B cell (primary cell): Measurements from ENCODE around the gene KIRREL3. TPM values are rescaled to one million over a fixed set of nuclear protein-coding genes. Genes with fewer than 3 reads are reported as not detected.

ENCODE experiments used
- ATAC-seq: fragments of 200-7000 bp; cut with Tn5 transposase; one replicate; pipeline ENCODE4 v1.10.0; 2021; ENCODE audit warnings: low read depth, mild to moderate bottlenecking, moderate number of reproducible peaks, moderate library complexity
- CTCF ChIA-PET: fragments of 350-600 bp; sonication (Branson Sonifier 250); formaldehyde crosslinking; loops from one replicate; lab custom pipeline; 2021; ENCODE audit warnings: antibody characterized with exemption, inconsistent platforms; lab: Charles Lee
- POLR2A ChIA-PET: fragments of 350-600 bp; sonication (Branson Sonifier 250); formaldehyde crosslinking; loops from one replicate; lab custom pipeline; 2021; ENCODE audit warnings: antibody characterized with exemption; lab: Charles Lee
- DNase-seq: peaks from one replicate; pipeline ENCODE4 v3.0.0; 2013
- H2AFZ ChIP-seq: 2 replicates; pipeline ENCODE4 v1.6.1; 2012; ENCODE audit warnings: mild to moderate bottlenecking, low read depth, low read length; ENCODE audit not compliant: insufficient read depth, poor library complexity, severe bottlenecking
- H3K27ac ChIP-seq, 2 donors: 1 replicate in 1 of 2; 2 replicates in 1 of 2; pipeline ENCODE4 v1.5.1; 2012 to 2013; ENCODE audit warnings: low read length in 2 of 2, mild to moderate bottlenecking in 2 of 2, moderate library complexity in 1 of 2
- H3K27me3 ChIP-seq, 4 experiments: fragments of 200-600 bp in 1 of 4; sonication (generic) in 1 of 4; replicated peaks in 1 of 4; 1 replicate in 2 of 4; 2 replicates in 2 of 4; pipeline versions ENCODE4 v1.6.1 to v1.7.0; 2013 to 2016; ENCODE audit warnings: low read length in 3 of 4, mild to moderate bottlenecking in 2 of 4, mixed read lengths in 1 of 4, moderate library complexity in 1 of 4; ENCODE audit not compliant: insufficient read depth in 4 of 4, control insufficient read depth in 3 of 4; ENCODE audit errors: control extremely low read depth in 1 of 4
- H3K36me3 ChIP-seq, 2 experiments: replicated peaks in 1 of 2; 1 replicate in 1 of 2; 2 replicates in 1 of 2; pipeline versions ENCODE4 v1.6.1 to v1.7.1; 2013; ENCODE audit warnings: low read length in 1 of 2; ENCODE audit not compliant: insufficient read depth in 2 of 2, control insufficient read depth in 1 of 2; ENCODE audit errors: control extremely low read depth in 1 of 2, extremely low read depth in 1 of 2
- H3K4me1 ChIP-seq, 2 donors: fragments of 200-600 bp in 1 of 2; sonication (generic) in 1 of 2; 1 replicate in 1 of 2; 2 replicates in 1 of 2; pipeline versions ENCODE4 v1.5.1 to v1.6.1; 2013 to 2017; ENCODE audit warnings: low read length in 2 of 2; ENCODE audit not compliant: control insufficient read depth in 2 of 2, insufficient read depth in 2 of 2
- H3K4me2 ChIP-seq: replicated peaks from 2 replicates; pipeline ENCODE3; 2012; ENCODE audit warnings: mild to moderate bottlenecking, low read depth, low read length; ENCODE audit not compliant: poor library complexity, severe bottlenecking
- H3K4me3 ChIP-seq, 5 experiments: fragments of 200-600 bp in 1 of 5; sonication (generic) in 1 of 5; 1 replicate in 3 of 5; 2 replicates in 2 of 5; pipeline versions ENCODE4 v1.5.1 to v1.7.0; 2011 to 2016; ENCODE audit warnings: low read length in 4 of 5, mild to moderate bottlenecking in 4 of 5, low read depth in 2 of 5, control low read depth in 1 of 5, moderate library complexity in 1 of 5; ENCODE audit not compliant: insufficient read depth in 1 of 5; ENCODE audit errors: control extremely low read depth in 1 of 5, extremely low read depth in 1 of 5
- H3K79me2 ChIP-seq: fragments of 200-600 bp; sonication (generic); one replicate; pipeline ENCODE4 v1.6.0; 2016; ENCODE audit warnings: low read length; ENCODE audit not compliant: control insufficient read depth, insufficient read depth
- H3K9ac ChIP-seq: fragments of 200-600 bp; sonication (generic); 2 replicates; pipeline ENCODE4 v1.6.1; 2017; ENCODE audit warnings: mild to moderate bottlenecking, low read length, moderate library complexity
- H3K9me3 ChIP-seq, 3 donors: one replicate each; pipeline versions ENCODE4 v1.6.1 to v1.7.1; 2013; ENCODE audit warnings: low read length in 2 of 3; ENCODE audit not compliant: control insufficient read depth in 2 of 3, insufficient read depth in 1 of 3; ENCODE audit errors: control extremely low read depth in 1 of 3
- H4K20me1 ChIP-seq: 2 replicates; pipeline ENCODE4 v1.6.0; 2012; ENCODE audit warnings: mild to moderate bottlenecking, low read length; ENCODE audit not compliant: insufficient read depth, control insufficient read depth, poor library complexity, severe bottlenecking
- H3K27ac Mint-ChIP-seq: one replicate; pipeline ENCODE4 v1.8.0; 2021; ENCODE audit warnings: mixed read lengths
- H3K27me3 Mint-ChIP-seq: one replicate; pipeline ENCODE4 v1.8.0; 2021; ENCODE audit warnings: mixed read lengths
- H3K4me1 Mint-ChIP-seq: one replicate; pipeline ENCODE4 v1.8.0; 2021; ENCODE audit warnings: mixed read lengths
- H3K4me3 Mint-ChIP-seq: one replicate; pipeline ENCODE4 v1.8.0; 2021; ENCODE audit warnings: mixed read lengths
- H3K9me3 Mint-ChIP-seq: one replicate; pipeline ENCODE4 v1.8.0; 2022; ENCODE audit warnings: mixed read lengths; ENCODE audit not compliant: insufficient read depth
- EZH2 ChIP-seq: IDR thresholded peaks from 2 replicates; pipeline ENCODE4 v1.6.1; 2012; ENCODE audit warnings: borderline replicate concordance, low read depth, mild to moderate bottlenecking, moderate library complexity, low read length; ENCODE audit not compliant: insufficient read depth, poor library complexity, severe bottlenecking
- WGBS: methylation state at CpG from one replicate; pipeline ENCODE4 v1.1.5; 2013; ENCODE audit warnings: missing lambda C conversion rate; ENCODE audit not compliant: insufficient coverage; 5-methylcytosine and 5-hydroxymethylcytosine counted together
- intact Hi-C: fragments of 100-400 bp; cut with micrococcal nuclease; formaldehyde crosslinking; loops from one replicate; pipeline ENCODE4 v1.10.0; 2022
- polyA plus RNA-seq: library from polyadenylated mRNA; depleted of rRNA; stranded (reverse); fragments of >200 nt; gene quantifications from 2 replicates; pipeline ENCODE4 v1.2.3, GENCODE V29; 2012
- total RNA-seq, 2 donors: library from RNA; stranded (reverse); fragments of 120-200 nt in 1 of 2; gene quantifications; 1 replicate in 1 of 2; 2 replicates in 1 of 2; pipeline versions ENCODE4 v1.2.3 to v1.2.4, GENCODE V29; 2013 to 2022
- TF ChIP-seq, protein P1 (sequence below): fragments of 200-600 bp; IDR thresholded peaks from one replicate; pipeline ENCODE4 v1.8.0; 2022; ENCODE audit warnings: antibody characterized with exemption, mild to moderate bottlenecking

The KIRREL3 gene
- total and polyA plus RNA-seq, 2 donors (not counting 1 experiment from before 2014, with no cell fraction given): not detected

DNA sequence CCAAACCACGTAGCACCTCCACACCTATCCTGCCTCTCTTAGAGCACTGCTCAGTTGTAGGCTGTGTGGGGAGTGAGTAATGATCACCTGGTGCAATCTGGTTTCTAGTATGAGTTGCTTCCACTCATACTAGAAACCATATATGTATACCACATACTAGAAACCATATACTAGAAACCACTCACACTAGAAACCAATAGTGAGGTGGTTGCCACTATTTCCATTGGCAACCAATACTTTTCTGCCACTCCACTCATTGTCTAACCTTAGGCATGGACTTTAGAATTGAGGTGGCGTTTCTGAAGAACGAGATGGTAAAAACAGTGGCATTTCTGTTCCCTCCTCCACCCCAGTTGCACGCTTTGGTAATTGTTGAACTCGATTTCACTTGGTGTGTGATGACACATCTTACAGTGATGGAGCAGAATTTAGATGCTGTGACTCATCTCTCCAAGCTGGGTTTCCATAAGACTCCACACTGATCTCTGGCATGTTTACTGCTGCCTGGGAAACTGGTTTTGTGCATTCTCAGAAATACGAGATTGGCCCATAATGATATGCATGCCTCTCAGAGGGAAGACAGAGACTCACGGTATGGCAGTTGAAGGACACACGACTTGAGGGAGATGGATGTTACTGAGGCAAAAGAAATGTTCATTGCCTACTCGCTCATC lies 82.9 kb downstream of the KIRREL3 start:
- Histone ChIP-seq H3K79me2 (no peaks in the 10 kb centered on the region), H2AFZ (no peak overlapping the region), H3K4me3 (no peak overlapping the region), H3K9ac (no peak overlapping the region), H3K27ac (no peak overlapping the region), H3K4me2 (no peak overlapping the region), H3K36me3 (no peaks in the 10 kb centered on the region), H3K9me3 (peaks cover 0 to 3% (median 0%) of the 10 kb centered on the region in 3 donors), H3K4me1 (no peaks in the 10 kb centered on the region), H4K20me1 (no peaks in the 10 kb centered on the region), H3K27me3 (no peaks in the 10 kb centered on the region)
- H3K4me1 Mint-ChIP-seq: no peaks in the 10 kb centered on the region
- no peak overlapping the region for H3K27ac Mint-ChIP-seq
- no peak for ATAC-seq
- POLR2A ChIA-PET: no interaction called here
- no peak for TF ChIP-seq EZH2
- TF ChIP-seq, protein P1, sequence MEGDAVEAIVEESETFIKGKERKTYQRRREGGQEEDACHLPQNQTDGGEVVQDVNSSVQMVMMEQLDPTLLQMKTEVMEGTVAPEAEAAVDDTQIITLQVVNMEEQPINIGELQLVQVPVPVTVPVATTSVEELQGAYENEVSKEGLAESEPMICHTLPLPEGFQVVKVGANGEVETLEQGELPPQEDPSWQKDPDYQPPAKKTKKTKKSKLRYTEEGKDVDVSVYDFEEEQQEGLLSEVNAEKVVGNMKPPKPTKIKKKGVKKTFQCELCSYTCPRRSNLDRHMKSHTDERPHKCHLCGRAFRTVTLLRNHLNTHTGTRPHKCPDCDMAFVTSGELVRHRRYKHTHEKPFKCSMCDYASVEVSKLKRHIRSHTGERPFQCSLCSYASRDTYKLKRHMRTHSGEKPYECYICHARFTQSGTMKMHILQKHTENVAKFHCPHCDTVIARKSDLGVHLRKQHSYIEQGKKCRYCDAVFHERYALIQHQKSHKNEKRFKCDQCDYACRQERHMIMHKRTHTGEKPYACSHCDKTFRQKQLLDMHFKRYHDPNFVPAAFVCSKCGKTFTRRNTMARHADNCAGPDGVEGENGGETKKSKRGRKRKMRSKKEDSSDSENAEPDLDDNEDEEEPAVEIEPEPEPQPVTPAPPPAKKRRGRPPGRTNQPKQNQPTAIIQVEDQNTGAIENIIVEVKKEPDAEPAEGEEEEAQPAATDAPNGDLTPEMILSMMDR: no peak
- no peaks in the 10 kb centered on the region for H3K9me3 Mint-ChIP-seq
- no peak overlapping the region for H3K4me3 Mint-ChIP-seq
- CTCF ChIA-PET: no interaction called here
- no peaks in the 10 kb centered on the region for H3K27me3 Mint-ChIP-seq
- WGBS: 94% methylated on average over 6 of the region's 9 CpGs
- DNase-seq: no peak
- intact Hi-C loops: no loop called here

DNA sequence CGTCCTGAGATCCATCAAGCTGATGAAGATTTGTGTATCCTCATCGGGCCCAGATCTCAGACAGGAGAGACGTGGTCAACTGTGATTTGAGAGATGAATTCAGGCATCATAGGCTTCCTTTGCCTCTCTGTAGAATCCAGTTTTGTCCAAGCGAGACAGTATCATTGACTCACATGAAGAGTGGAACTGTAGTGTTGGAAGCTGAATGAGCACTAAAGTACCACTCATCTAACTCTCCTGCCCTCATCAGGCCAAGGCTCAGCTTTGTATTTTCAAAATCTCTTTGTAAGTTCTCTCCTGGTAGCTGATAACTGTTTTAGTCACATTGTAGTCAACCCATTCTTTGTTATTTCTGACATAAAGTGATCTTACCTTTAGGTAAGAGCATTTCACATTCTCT lies 85.1 kb downstream of the KIRREL3 start:
- no peaks in the 10 kb centered on the region for H3K4me1 ChIP-seq
- H3K27ac ChIP-seq: no peak overlapping the region
- Mint-ChIP-seq H3K4me3 (no peak overlapping the region), H3K27ac (no peak overlapping the region), H3K4me1 (no peaks in the 10 kb centered on the region), H3K27me3 (no peaks in the 10 kb centered on the region), H3K9me3 (no peaks in the 10 kb centered on the region)
- CTCF ChIA-PET: no interaction called here
- 100% methylated on average over 2 of the region's 4 CpGs for WGBS
- H3K9ac ChIP-seq: no peak overlapping the region
- POLR2A ChIA-PET: no interaction called here
- no peaks in the 10 kb centered on the region for H4K20me1 ChIP-seq
- H3K27me3 ChIP-seq: no peaks in the 10 kb centered on the region
- DNase-seq (no peak), ATAC-seq (no peak)
- intact Hi-C loops: no loop called here
- no peak overlapping the region for H2AFZ ChIP-seq
- no peaks in the 10 kb centered on the region for H3K79me2 ChIP-seq
- no peak overlapping the region for H3K4me2 ChIP-seq
- no peak overlapping the region for H3K4me3 ChIP-seq
- no peaks in the 10 kb centered on the region for H3K36me3 ChIP-seq
- TF ChIP-seq, protein P1: no peak
- no peak for TF ChIP-seq EZH2
- peaks cover 0 to 3% (median 0%) of the 10 kb centered on the region in 3 donors for H3K9me3 ChIP-seq
